SK-N-SH (cell line): Measurements from ENCODE around the gene MARK3. TPM values are rescaled to one million over a fixed set of nuclear protein-coding genes. Genes with fewer than 3 reads are reported as not detected.

Source experiments
- CTCF ChIA-PET: fragments of 300-600, 350-600 bp; formaldehyde crosslinking; extraction: SDS; loops from one replicate; lab custom pipeline; 2021; lab: Yijun Ruan, JAX
- POLR2A ChIA-PET: fragments of 350-600 bp; sonication (Branson Sonifier 250); formaldehyde crosslinking; extraction: SDS; loops from one replicate; lab custom pipeline; 2020; ENCODE audit warnings: antibody characterized with exemption, inconsistent platforms; lab: Yijun Ruan, JAX
- DNase-seq: peaks from one replicate; pipeline ENCODE4 v3.0.0; 2012
- H2AFZ ChIP-seq: fragments of 200-600 bp; sonication (generic); 2 replicates; pipeline ENCODE4 v1.8.1; 2016; ENCODE audit warnings: antibody characterized with exemption, mild to moderate bottlenecking, low read depth
- H3F3A ChIP-seq: fragments of 200-600 bp; sonication (generic); replicated peaks from 2 replicates; pipeline ENCODE3; 2016; ENCODE audit warnings: antibody characterized with exemption, mild to moderate bottlenecking; ENCODE audit not compliant: insufficient read depth
- H3K27ac ChIP-seq, 2 experiments: fragments of 200-500 bp in 1 of 2; fragments of 200-600 bp in 1 of 2; sonication (Bioruptor generic) in 1 of 2; sonication (generic), shearing (Covaris generic) in 1 of 2; 2 replicates each; pipeline versions ENCODE4 v1.5.1 to v1.6.1; 2014 to 2016; ENCODE audit warnings: low read depth in 2 of 2, inconsistent platforms in 1 of 2, low read length in 1 of 2, mild to moderate bottlenecking in 1 of 2, mixed read lengths in 1 of 2
- H3K27me3 ChIP-seq: fragments of 200-600 bp; sonication (generic), shearing (Covaris generic); 2 replicates; pipeline ENCODE4 v1.6.1; 2016; ENCODE audit warnings: mixed run types; ENCODE audit not compliant: insufficient read depth
- H3K36me3 ChIP-seq, 2 experiments: fragments of 200-500 bp in 1 of 2; fragments of 200-600 bp in 1 of 2; sonication (Bioruptor generic) in 1 of 2; sonication (generic) in 1 of 2; replicated peaks in 1 of 2; 2 replicates each; pipeline versions ENCODE3 to v1.5.1; 2014 to 2016; ENCODE audit warnings: low read length in 1 of 2, mild to moderate bottlenecking in 1 of 2; ENCODE audit not compliant: insufficient read depth in 2 of 2, control insufficient read depth in 1 of 2
- H3K4me1 ChIP-seq, 2 experiments: fragments of 200-500 bp in 1 of 2; fragments of 200-600 bp in 1 of 2; sonication (Bioruptor generic) in 1 of 2; sonication (generic), shearing (Covaris generic) in 1 of 2; 2 replicates each; pipeline versions ENCODE4 v1.5.1 to v1.6.1; 2014 to 2016; ENCODE audit warnings: low read depth in 1 of 2, low read length in 1 of 2, mixed run types in 1 of 2; ENCODE audit not compliant: insufficient read depth in 2 of 2, control insufficient read depth in 1 of 2
- H3K4me2 ChIP-seq: fragments of 200-600 bp; sonication (generic), shearing (Covaris generic); 2 replicates; pipeline ENCODE4 v1.6.1; 2017; ENCODE audit warnings: mixed run types
- H3K4me3 ChIP-seq, 2 experiments: fragments of 200-500 bp in 1 of 2; fragments of 200-600 bp in 1 of 2; sonication (Bioruptor generic) in 1 of 2; sonication (generic), shearing (Covaris generic) in 1 of 2; 2 replicates each; pipeline versions ENCODE4 v1.5.1 to v1.8.1; 2014 to 2016; ENCODE audit warnings: low read depth in 2 of 2, inconsistent platforms in 1 of 2, low read length in 1 of 2, mild to moderate bottlenecking in 1 of 2, mixed read lengths in 1 of 2, moderate library complexity in 1 of 2
- H3K79me2 ChIP-seq: fragments of 200-600 bp; sonication (generic); 2 replicates; pipeline ENCODE4 v1.8.1; 2017; ENCODE audit warnings: mild to moderate bottlenecking; ENCODE audit not compliant: insufficient read depth
- H3K9ac ChIP-seq: fragments of 200-600 bp; sonication (generic); 2 replicates; pipeline ENCODE4 v1.6.1; 2017; ENCODE audit warnings: mixed run types
- H3K9me2 ChIP-seq: fragments of 200-600 bp; sonication (generic); 2 replicates; pipeline ENCODE4 v1.6.1; 2017; ENCODE audit warnings: mixed run types
- H3K9me3 ChIP-seq: fragments of 200-600 bp; sonication (generic); 2 replicates; pipeline ENCODE4 v1.6.1; 2017; ENCODE audit warnings: mixed run types, mild to moderate bottlenecking, moderate library complexity
- H4K20me1 ChIP-seq: fragments of 200-600 bp; sonication (generic); 2 replicates; pipeline ENCODE4 v1.6.1; 2017; ENCODE audit warnings: mild to moderate bottlenecking, mixed run types; ENCODE audit not compliant: insufficient read depth
- ELF1 ChIP-seq: IDR thresholded peaks from 2 replicates; pipeline ENCODE4 v1.4.0; 2012
- EP300 ChIP-seq, 2 experiments: IDR thresholded peaks; 2 replicates each; pipeline versions ENCODE4 v1.4.0 to v1.6.1; 2012; ENCODE audit warnings: borderline replicate concordance in 1 of 2, low read depth in 1 of 2, low read length in 1 of 2
- FOXJ3 ChIP-seq: sonication (generic); formaldehyde crosslinking; IDR thresholded peaks from 2 replicates; pipeline ENCODE4 v1.5.1; 2020; ENCODE audit warnings: mild to moderate bottlenecking, missing genetic modification reagents
- JUND ChIP-seq: IDR thresholded peaks from 2 replicates; pipeline ENCODE4 v1.4.0; 2012
- MEF2A ChIP-seq: IDR thresholded peaks from 2 replicates; pipeline ENCODE4 v1.4.0; 2012; ENCODE audit warnings: low read depth, borderline replicate concordance
- MXI1 ChIP-seq: IDR thresholded peaks from 2 replicates; pipeline ENCODE4 v1.6.1; 2012; ENCODE audit warnings: mild to moderate bottlenecking, low read depth, low read length, improper control_type of control experiment
- RCOR1 ChIP-seq: fragments of 150-350 bp; IDR thresholded peaks from 2 replicates; pipeline ENCODE4 v1.6.1; 2017; ENCODE audit warnings: antibody characterized with exemption, low read length
- RFX5 ChIP-seq: IDR thresholded peaks from 2 replicates; pipeline ENCODE4 v1.6.1; 2012; ENCODE audit warnings: mild to moderate bottlenecking, improper control_type of control experiment, low read length
- RXRA ChIP-seq: IDR thresholded peaks from 2 replicates; pipeline ENCODE4 v1.4.0; 2012; ENCODE audit warnings: low read depth, mild to moderate bottlenecking, borderline replicate concordance
- SIN3A ChIP-seq: IDR thresholded peaks from 2 replicates; pipeline ENCODE4 v1.6.1; 2012; ENCODE audit warnings: low read depth, mild to moderate bottlenecking, low read length, moderate library complexity, borderline replicate concordance
- TAF1 ChIP-seq: IDR thresholded peaks from 2 replicates; pipeline ENCODE4 v1.6.1; 2012; ENCODE audit warnings: low read depth, mild to moderate bottlenecking, low read length, moderate library complexity, borderline replicate concordance
- TCF12 ChIP-seq: IDR thresholded peaks from 2 replicates; pipeline ENCODE4 v1.4.0; 2012
- WGBS: methylation state at CpG from one replicate; pipeline ENCODE4 v1.1.6; 2017; ENCODE audit warnings: low lambda C conversion rate; 5-methylcytosine and 5-hydroxymethylcytosine counted together
- polyA plus RNA-seq, 3 experiments: library from polyadenylated mRNA; depleted of rRNA; stranded (reverse); fragments of >200 nt; gene quantifications; 2 replicates each; pipeline ENCODE4 v1.2.3, GENCODE V29; 2012
- TF ChIP-seq, protein P1 (sequence below): IDR thresholded peaks from 2 replicates; pipeline ENCODE4 v1.4.0; 2012; ENCODE audit warnings: low read depth
- TF ChIP-seq, protein P2 (sequence below): IDR thresholded peaks from 2 replicates; pipeline ENCODE4 v1.4.0; 2012; ENCODE audit warnings: low read depth, borderline replicate concordance
- TF ChIP-seq, protein P3 (sequence below): IDR thresholded peaks from 2 replicates; pipeline ENCODE4; 2012

Gene MARK3
- polyA plus RNA-seq, 1 of the 3 experiments (the other 2 are of a cell fraction): 73.4 TPM

GRCh38 chr14:103445806-103446205 is 60.6 kb downstream of the MARK3 start (continued):
- TF ChIP-seq TAF1 (no peak), FOXJ3 (no peak), ELF1 (no peak), EP300 (IDR thresholded peaks at IDR 0.05; ENCODE audit: borderline replicate concordance in 1 of 2, low read depth in 1 of 2, low read length in 1 of 2) (no peak), MXI1 (no peak), TCF12 (no peak), MEF2A (no peak), SIN3A (no peak), JUND (no peak)
- TF ChIP-seq, protein P1, sequence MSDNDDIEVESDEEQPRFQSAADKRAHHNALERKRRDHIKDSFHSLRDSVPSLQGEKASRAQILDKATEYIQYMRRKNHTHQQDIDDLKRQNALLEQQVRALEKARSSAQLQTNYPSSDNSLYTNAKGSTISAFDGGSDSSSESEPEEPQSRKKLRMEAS: no peak
- TF ChIP-seq, protein P2, sequence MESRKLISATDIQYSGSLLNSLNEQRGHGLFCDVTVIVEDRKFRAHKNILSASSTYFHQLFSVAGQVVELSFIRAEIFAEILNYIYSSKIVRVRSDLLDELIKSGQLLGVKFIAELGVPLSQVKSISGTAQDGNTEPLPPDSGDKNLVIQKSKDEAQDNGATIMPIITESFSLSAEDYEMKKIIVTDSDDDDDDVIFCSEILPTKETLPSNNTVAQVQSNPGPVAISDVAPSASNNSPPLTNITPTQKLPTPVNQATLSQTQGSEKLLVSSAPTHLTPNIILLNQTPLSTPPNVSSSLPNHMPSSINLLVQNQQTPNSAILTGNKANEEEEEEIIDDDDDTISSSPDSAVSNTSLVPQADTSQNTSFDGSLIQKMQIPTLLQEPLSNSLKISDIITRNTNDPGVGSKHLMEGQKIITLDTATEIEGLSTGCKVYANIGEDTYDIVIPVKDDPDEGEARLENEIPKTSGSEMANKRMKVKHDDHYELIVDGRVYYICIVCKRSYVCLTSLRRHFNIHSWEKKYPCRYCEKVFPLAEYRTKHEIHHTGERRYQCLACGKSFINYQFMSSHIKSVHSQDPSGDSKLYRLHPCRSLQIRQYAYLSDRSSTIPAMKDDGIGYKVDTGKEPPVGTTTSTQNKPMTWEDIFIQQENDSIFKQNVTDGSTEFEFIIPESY: no peak

- Histone ChIP-seq H3K27me3 (no peaks in the 10 kb centered on the region), H3K27ac (no peak overlapping the region), H3K4me2 (no peak overlapping the region), H4K20me1 (peaks cover 38% of the 10 kb centered on the region), H3K79me2 (peaks cover 94% of the 10 kb centered on the region), H3K9me2 (no peaks in the 10 kb centered on the region), H3K9me3 (no peaks in the 10 kb centered on the region), H3K9ac (no peak overlapping the region), H2AFZ (no peak overlapping the region), H3K4me3 (no peak overlapping the region), H3K36me3 (peaks cover 4 to 11% of the 10 kb centered on the region in 2 experiments), H3K4me1 (peaks cover 4 to 7% of the 10 kb centered on the region in 2 experiments; a peak in 3 of 4 replicates), H3F3A (peaks cover 18% of the 10 kb centered on the region)
- ChIA-PET CTCF (interaction anchor here (0.9 to 2.3 kb wide), 2 partner anchors 23 to 71 kb away, joined by 3 to 5 read pairs; no protein-coding TSS in a partner anchor), POLR2A (no interaction called here)
- DNase-seq: no peak
- TF ChIP-seq FOXJ3 (no peak), RFX5 (no peak), MEF2A (no peak), RCOR1 (no peak)
- 83% methylated on average over 1 of the region's 2 CpGs for WGBS
Observed at GRCh38 chr14:103448097-103448496, 62.9 kb downstream of the MARK3 start.

DNA sequence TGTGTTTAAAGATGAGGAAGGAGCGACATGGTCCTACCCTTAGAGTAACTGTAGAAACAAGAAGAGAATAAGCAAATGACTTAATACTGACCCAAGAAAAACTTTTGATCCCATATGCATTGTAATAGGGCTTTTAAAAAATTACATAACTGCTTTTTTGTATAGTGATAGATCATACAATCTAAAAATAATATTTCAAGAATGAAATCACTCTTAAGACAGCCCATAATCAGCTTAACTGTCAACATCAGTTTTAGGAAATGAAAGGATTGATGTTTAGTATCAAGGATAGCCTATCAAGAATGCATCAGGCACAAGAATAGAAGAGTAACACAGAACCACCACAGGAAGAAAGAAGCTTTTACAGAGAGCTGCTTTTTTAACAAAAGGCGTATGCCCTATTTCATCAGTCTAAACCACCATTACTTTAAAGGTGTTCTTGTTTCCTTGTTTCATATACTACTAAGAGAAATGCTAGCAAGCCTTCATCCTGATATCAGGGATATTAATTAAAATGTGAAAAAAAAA is 64.5 kb downstream of the MARK3 start:
- H3K9me3 ChIP-seq: no peaks in the 10 kb centered on the region
- no peak for DNase-seq
- H3K9ac ChIP-seq: no peak overlapping the region
- peaks cover 4 to 7% of the 10 kb centered on the region in 2 experiments; a peak in 3 of 4 replicates for H3K4me1 ChIP-seq
- H3F3A ChIP-seq: peaks cover 13% of the 10 kb centered on the region
- ChIA-PET CTCF (interaction anchor here (1.1 to 2.3 kb wide), 6 partner anchors 10 to 69 kb away, joined by 3 to 6 read pairs (median 4); no protein-coding TSS in a partner anchor), POLR2A (interaction anchor here (0.6 kb wide), 1 partner anchor 7 kb away, joined by 3 read pairs; no protein-coding TSS in a partner anchor)
- peak overlapping the region in 1 of 2 experiments; percentile 9; a peak in 1 of 4 replicates for H3K27ac ChIP-seq
- no peak overlapping the region for H2AFZ ChIP-seq
- TF ChIP-seq, protein P3, sequence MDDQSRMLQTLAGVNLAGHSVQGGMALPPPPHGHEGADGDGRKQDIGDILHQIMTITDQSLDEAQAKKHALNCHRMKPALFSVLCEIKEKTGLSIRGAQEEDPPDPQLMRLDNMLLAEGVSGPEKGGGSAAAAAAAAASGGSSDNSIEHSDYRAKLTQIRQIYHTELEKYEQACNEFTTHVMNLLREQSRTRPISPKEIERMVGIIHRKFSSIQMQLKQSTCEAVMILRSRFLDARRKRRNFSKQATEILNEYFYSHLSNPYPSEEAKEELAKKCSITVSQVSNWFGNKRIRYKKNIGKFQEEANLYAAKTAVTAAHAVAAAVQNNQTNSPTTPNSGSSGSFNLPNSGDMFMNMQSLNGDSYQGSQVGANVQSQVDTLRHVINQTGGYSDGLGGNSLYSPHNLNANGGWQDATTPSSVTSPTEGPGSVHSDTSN: 0 out of 2 replicates have a peak, but pooled peaks have one; percentile 5
- TF ChIP-seq RXRA: no peak
- H3K9me2 ChIP-seq: no peaks in the 10 kb centered on the region
- H4K20me1 ChIP-seq: peaks cover 36% of the 10 kb centered on the region
- no peaks in the 10 kb centered on the region for H3K27me3 ChIP-seq
- H3K4me3 ChIP-seq: no peak overlapping the region
- H3K36me3 ChIP-seq: peaks cover 4 to 14% of the 10 kb centered on the region in 2 experiments
- no peak overlapping the region for H3K4me2 ChIP-seq
- H3K79me2 ChIP-seq: peaks cover 90% of the 10 kb centered on the region
- 100% methylated on average over 2 of the region's 2 CpGs for WGBS
